Medulla oblongata (tissue), 1 donor: Measurements from ENCODE around the gene SRSF4.
"Not testable (repeated sequence)": the region's sequence is repeated elsewhere in the genome, so short reads cannot be mapped to it uniquely, and the experiment has no call there.

ENCODE experiments used
- DNase-seq: peaks from one replicate; pipeline ENCODE4 v3.0.0-alpha.2; 2015; ENCODE audit errors: extremely low spot score

SRSF4 gene

DNA sequence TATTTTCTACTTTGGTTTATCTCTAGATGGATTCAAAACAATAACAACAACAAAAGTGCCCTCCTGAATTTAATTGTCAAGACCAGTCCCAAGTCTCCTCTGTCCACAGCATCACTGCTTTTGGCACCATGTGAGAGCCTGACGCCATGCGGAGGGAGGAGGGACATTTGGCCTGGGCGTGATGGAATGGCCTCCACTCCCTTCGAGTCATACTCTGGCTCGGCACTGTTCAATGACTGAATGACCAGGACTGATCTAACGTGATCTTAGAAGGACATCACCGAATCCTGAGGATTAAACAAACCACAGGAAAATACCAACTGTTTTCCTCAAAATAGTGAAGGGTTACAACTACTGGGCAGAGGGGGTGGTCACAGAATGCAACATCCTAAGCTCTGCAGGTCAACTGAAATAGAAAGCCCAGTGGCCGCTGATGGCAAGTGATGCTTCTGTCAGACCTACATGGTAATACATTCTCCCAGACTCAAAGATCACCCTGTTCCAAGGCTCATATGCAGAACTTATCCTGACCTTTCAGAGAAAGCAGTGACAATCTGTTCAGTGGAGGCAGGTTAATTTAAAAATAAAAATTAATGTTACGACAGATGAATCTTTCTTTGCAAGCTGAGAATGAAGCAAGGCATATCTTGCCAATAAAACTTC is 19.1 kb downstream of the SRSF4 start:
- DNase-seq = no peak

- no peak for DNase-seq
Observed at GRCh38 chr1:29162025-29162424, 19.7 kb downstream of the SRSF4 start.

- no peak for DNase-seq
Observed at GRCh38 chr1:29159773-29160172, 21.9 kb downstream of the SRSF4 start.

- no peak for DNase-seq
Observed at GRCh38 chr1:29157269-29157601, 24.5 kb downstream of the SRSF4 start.

DNA sequence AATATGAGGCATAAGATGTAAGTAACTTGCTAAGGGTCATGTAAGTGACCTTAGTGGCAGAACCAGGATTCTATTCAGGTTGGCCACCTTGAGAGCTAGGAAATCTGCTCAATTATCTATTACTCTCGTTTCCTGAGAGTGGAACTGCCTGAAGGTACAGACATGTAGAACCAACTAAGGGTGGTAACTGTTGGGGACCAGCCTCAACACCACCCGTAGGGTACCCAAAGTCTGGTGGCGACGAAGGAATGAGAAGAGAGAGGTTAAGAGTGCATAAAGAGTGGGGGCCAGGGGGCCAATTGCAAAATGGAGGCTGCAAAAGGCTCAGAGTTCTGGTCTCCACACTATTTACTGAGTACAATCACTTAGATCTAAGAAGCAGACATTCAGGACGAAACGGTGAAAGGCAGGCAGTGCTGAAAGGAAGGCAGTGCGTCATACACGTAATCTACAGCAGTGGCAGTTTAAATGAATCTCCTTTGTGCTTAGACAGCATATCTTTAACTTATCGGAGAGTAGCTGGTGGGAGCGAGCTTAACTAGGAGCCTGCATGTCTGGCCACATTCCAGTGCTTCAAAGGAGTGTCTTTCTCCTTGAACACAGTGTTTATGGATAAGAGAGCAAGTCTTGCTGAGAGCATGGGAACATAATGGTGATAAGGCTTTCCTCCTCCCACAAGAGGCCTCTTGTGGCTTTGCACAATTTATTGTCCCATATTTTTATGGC is 25.0 kb downstream of the SRSF4 start:
- DNase-seq = no peak

DNA sequence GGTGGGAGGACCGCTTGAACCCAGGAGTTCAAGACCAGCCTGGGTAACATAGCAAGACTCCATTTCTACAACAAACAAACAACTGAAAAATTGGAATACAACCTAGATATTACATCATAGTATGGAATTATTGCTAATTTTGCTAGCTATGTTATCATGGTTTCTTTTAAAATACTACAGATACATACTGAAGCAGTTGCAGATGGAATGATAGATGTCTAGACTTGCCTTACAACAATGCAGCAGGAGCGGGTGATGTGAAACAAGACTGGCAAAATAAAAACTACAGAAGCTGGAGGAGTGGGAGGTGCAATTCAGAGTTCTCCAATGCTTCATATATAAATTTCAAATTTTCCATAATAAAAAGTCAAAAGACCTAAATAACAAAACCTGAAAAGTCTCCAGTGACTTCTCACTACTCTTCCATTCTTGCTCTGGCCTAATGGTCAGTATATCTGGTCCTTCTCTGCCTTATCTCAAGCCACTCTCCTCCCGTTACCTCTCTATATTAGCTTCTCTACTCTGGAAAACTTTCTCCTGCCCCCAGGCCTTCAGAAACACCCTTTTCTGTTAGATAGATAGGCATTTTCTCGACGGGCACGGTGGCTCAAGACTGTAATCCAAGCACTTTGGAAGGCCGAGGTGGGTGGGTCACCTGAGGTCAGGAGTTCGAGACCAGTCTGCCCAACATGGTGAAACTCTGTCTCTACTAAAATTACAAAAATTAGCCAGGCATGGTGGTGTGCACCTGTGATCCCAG is 29.5 kb downstream of the SRSF4 start:
- no peak for DNase-seq

DNA sequence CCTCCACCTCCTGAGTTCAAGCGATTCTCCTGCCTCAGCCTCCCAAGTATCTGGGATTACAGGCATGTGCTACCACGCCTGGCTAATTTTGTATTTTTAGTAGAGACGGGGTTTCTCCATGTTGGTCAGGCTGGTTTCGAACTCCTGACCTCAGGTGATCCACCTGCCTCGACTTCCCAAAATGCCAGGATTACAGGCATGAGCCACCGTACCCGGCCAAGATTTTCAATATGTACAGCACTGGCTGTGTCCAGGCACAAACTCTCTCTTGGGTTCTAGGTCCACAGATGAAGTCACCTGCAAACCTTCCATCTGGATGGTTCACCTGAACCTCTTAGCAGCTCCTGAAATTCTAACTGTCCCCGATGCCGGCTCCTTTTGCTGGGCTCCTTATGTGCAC is 31.4 kb downstream of the SRSF4 start:
- DNase-seq = not testable (repeated sequence)

DNA sequence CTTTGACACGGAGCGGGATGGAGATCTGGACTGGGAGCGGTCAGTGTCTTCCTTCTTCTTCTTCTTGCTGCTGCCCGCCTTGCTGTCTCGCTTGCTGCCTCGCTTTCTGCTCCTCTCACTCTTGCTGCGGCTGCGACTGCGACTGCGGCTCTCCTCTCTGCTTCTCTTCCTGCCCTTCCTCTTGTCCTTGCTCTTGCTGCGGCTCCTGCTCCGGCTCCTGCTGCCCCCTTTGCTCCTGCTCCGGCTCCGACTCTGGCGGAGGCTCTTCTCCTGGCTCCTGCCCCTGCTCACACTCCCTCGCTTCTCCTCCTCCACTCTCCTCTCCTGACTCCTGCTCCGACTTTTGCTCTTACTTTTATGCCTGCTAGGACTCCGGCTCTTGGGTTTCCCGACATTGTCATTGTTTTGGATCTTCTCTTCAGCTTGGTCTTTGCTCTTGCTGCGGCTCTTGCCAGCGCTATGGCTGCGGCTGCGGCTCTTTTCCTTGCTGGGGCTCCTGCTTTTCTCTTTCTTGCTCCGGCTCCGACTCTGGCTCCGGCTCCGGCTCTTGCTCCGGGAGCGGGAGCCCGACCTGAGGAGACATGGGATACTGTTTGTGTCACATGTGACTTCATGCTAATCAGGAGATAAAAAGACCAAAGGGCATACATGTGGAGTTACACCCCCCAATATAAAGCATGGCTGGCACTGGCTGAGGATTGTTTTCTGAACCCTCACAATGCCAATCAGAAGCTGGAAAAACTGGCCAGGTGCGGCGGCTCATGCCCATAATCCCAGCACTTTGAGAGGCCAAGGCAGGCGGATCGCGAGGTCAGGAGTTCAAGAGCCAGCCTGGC is 32.8 kb downstream of the SRSF4 start:
- DNase-seq = no peak

GRCh38 chr1:29145739-29146437 is 35.8 kb downstream of the SRSF4 start:
- DNase-seq = no peak

DNA sequence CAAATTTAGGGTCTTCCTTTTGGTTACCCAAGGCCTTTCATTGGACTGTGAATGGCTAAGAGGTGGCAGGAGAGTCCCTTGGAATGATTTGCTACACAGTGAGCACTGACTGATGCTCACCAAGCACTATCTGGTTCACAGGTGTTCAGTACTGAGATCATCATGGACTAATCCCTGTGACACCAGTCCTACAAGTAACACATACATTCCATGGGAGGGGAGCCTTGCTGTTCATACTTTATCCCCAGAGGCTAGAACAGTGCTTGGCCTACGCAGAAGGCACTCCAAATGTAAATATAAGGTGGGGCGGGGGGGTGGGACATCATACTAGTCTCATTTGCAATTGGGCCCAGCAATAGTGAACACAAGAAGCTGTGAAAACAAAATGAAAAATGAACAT is 37.5 kb downstream of the SRSF4 start:
- no peak for DNase-seq

GRCh38 chr1:29142714-29143113 is 39.0 kb downstream of the SRSF4 start:
- no peak for DNase-seq

DNA sequence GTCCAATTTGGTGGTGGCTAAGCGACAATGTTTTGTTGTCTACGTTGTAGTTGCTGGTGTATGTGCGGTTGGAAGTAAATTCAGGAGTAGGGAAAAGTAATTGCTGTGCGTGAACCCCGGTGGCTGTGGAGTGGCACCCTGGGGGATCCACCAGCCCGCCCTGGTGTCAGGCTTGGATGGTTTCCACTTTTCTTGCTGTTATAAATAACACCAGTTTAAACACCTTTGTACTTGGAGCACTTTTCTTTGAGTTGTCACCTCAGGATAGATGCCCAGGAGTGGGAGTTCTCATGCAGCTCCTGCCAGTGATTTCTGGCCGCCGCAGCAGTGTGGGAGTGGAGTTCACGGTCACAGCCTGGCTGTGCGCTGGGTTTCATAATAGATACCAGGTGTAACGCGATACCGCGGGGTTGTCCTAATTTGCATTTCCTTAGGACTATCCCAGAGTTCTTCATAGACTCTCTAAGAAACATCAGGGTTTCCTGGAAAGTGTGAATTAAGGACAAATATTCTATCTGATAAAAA is 45.2 kb downstream of the SRSF4 start:
- DNase-seq = no peak

DNA sequence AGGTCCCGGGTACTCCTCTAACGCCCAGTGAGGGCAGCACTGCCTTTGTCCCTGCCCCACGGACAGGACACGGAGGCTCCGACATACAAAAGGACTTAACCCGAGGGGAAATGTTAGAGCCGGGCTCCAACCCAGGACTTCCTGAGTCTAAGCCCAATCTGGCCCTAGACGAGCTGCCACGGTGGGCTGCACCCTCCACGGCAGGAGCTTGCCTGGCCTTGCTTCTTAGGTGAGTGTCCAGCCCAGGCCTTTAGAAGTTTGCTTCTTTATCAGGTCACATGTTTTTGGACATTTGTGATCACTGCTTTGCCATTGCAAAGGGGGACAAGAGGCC is 47.0 kb downstream of the SRSF4 start:
- no peak for DNase-seq

DNA sequence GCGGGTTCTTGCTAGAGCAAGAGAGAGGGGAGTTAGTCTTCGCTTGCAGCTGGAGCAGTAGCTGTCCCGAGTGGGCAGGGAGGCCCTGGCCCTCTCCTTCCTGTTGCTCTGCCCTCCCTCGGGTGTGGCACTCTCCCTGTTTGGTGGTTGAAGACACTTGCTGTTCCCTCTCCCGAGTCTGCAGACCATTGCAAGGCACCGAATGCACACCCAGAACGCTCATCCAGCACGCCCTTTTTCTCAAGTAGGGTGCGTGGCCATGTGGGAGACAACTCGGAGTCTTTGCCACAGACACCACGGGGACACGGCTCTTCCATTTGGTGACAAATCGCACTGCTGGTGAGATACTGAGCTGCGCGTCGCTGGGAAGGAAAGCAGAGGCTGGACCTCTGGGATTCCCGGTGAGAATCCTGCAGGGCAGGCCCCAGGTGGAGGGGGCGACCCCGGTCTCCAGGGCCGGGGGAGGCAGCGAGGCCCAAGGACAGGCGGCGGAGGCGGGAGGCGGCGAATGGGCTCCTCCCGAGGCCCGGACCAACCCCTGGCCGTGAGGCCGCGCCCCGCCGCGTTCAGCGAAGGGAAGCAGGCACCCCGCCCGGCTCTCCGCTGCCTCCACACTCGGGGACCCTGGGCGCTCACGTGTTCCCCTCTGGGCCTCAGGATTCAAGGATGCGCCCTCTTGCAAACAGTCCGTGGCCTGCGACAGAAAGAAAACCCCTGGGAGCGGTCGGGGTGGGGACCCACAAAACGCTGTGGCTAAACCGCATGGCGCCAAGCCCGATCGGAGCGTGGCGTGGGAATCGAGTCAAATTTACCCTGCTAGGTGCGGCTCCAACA is 47.6 kb downstream of the SRSF4 start:
- DNase-seq = no peak

- not testable (repeated sequence) for DNase-seq
Observed at GRCh38 chr1:29131056-29131455, 50.6 kb downstream of the SRSF4 start.

GRCh38 chr1:29129916-29130315 is 51.8 kb downstream of the SRSF4 start:
- no peak for DNase-seq

DNA sequence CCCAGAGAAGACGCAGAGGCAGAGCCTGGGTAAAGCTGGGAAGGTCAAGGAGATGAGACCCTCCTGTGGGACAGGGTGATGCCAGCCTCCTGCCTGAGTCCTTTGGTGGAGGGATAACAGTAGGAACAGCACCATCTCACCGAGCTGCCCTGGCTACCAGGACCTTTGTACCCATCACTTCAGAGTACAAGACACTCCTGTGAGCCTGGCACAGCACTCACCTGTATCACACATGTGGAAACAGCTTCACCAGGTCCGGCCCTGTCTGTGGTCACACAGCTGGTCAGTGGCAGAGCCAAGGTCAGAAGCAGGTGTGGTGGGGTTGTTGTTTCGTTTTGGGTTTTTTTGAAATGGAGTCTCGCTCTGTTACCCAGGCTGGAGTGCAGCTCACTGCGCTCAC is 53.0 kb downstream of the SRSF4 start:
- DNase-seq = no peak

DNA sequence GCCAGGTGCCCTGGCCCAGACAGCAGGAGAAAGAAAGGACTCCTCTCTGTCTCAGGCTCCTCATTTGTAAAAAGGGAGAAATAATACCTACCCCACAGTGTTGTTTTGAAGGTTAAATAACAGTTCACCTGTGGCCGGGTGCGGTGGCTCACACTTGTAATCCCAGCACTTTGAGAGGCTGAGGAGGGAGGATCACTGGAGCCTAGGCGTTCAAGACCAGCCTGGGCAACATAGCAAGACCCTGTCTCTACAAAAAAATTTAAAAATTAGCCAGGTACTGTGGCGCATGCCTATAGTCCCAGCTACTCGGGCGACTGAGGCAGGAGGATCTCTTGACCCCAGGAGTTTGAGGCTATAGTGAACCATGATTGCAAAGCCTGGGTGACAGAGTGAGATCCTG is 55.5 kb downstream of the SRSF4 start:
- no peak for DNase-seq

GRCh38 chr1:29125788-29126187 is 55.9 kb downstream of the SRSF4 start:
- no peak for DNase-seq

DNA sequence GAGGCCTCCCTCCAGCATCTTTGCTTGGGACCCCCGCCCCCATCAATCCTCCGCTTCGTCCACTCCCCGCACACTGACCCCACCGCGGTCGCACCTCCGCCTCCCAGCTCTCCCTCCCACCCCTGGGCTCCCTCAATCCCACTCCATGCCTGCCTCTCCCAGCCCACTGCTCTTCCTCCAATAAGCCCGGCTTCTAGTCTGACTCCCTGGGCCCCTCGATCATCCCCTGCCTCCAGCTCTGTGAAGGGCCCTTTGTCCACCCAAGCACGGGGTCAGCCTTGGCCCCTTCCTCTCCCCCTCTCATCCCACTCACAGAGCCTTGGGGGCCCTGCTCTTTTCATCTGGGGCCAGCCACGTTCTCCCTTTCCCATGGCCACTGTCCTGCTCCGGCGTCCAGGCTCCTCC is 56.5 kb downstream of the SRSF4 start:
- DNase-seq = no peak
